SK-MEL-5 (cell line): ENCODE data around the gene F10. TPM values are rescaled to one million over a fixed set of nuclear protein-coding genes. Genes with fewer than 3 reads are reported as not detected.

Experiments
- DNase-seq: peaks from one replicate; pipeline ENCODE4 v3.0.0-alpha.2; 2016; ENCODE audit warnings: low read depth, low spot score
- in situ Hi-C: cut with HindIII; loops from 2 replicates; pipeline ENCODE4 v1.10.0; 2016; ENCODE audit warnings: low sequenced_read_pairs, high pct_unique_total_duplicates, low pct_unique_long_range_greater_than_20kb
- total RNA-seq: library from RNA; depleted of rRNA; stranded (reverse); fragments of >200 nt; shearing (Covaris generic); gene quantifications from 2 replicates; pipeline ENCODE4 v1.2.3, GENCODE V29; 2014

Gene F10
- total RNA-seq, 1 experiment from 2014 or later: not detected

GRCh38 chr13:113168211-113168610 lies 45.6 kb downstream of the F10 start:
- in situ Hi-C loops: no loop called here
- DNase-seq: peak; percentile 76

GRCh38 chr13:113169277-113170272 lies 47.0 kb downstream of the F10 start:
- in situ Hi-C loops: no loop called here

DNA sequence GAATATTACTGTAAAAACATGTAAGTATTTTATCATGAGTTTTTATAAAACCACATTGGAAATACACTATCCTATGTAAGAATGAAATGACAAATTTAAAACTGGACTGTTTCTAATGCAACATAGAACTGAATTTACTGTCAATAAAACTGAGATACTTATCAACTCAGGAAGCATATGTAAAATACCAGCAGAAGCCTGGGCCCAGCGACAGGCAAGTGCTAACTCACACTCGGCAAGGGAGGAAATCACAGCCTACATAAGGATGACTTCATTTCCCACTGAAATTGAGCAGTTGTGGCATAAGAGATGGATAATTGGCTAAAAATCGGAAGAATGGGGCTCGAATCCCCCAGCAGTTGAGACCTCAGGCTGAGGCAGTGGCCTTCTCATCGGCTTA lies 47.9 kb downstream of the F10 start:
- in situ Hi-C loops: no loop called here
- DNase-seq: no peak

More at GRCh38 chr13:113169277-113170272, 47.0 kb downstream of the F10 start:
- no peak for DNase-seq

GRCh38 chr13:113171250-113172125 lies 48.9 kb downstream of the F10 start:
- DNase-seq: no peak
- in situ Hi-C loops: no loop called here

- no peak for DNase-seq
- in situ Hi-C loops: no loop called here
Observed at GRCh38 chr13:113172419-113172926, 49.9 kb downstream of the F10 start.

DNA sequence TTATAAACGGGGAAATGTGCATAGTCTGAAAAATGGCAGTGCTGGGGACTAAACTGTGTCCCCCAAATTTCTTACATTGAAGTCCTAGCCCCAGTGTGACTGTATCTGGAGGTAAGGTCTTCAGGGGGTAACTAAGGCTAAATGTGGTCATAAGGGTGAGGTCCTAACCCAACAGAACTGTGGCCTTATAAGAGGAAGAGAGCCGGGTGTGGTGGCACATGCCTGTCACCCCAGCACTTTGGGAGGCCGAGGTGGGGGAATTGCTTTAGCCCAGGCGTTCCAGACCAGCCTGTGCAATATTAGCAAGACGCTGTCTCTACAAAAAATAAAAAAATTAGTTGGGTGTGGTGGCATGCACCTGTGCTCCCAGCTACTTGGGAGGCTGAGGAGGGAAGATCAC lies 53.7 kb downstream of the F10 start:
- no peak for DNase-seq
- in situ Hi-C loops: no loop called here

- in situ Hi-C loops: no loop called here
Observed at GRCh38 chr13:113176822-113177221, 54.2 kb downstream of the F10 start.

GRCh38 chr13:113178070-113178895 lies 55.7 kb downstream of the F10 start:
- in situ Hi-C loops: no loop called here
- no peak for DNase-seq

More at GRCh38 chr13:113176822-113177221, 54.2 kb downstream of the F10 start:
- DNase-seq: no peak

DNA sequence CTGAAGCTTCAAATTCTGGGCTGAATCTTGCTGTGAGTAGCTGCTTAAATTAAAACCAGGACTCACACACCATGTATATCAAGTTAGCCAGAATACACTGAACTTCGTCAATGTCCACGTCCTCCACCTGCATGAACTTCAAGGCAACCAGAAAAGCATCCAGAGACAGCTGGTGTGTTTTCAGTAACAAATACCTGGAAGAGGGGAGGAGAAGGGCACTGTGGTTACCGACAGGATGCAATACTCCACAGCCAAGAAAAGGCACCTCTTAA lies 56.2 kb downstream of the F10 start:
- in situ Hi-C loops: no loop called here
- no peak for DNase-seq

GRCh38 chr13:113179374-113180230 lies 57.0 kb downstream of the F10 start:
- DNase-seq: no peak

DNA sequence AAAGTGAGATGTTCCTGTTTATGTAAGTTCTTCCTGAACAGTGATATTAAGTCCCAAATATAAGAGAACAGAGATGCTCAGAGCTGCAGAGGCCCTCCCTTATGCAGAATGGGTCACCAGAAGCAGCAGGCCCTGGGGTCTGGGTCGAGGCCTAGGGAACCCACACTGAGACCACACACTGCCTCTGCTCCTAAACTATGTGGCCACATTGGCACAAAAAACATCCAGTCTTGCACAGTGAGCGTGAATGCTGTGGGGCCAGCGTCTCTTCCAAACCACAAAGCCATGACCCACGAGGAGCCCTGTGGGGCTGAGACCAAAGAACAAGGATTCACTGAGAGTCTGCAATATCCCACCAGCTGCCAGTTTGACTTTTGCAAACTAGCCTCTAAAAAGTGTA lies 59.4 kb downstream of the F10 start:
- in situ Hi-C loops: no loop called here
- no peak for DNase-seq

More at GRCh38 chr13:113179374-113180230, 57.0 kb downstream of the F10 start:
- in situ Hi-C loops: no loop called here

- DNase-seq: peak; percentile 81
- in situ Hi-C loops: no loop called here
Observed at GRCh38 chr13:113183450-113184129, 61.0 kb downstream of the F10 start.

GRCh38 chr13:113184568-113185440 lies 62.2 kb downstream of the F10 start:
- in situ Hi-C loops: no loop called here

DNA sequence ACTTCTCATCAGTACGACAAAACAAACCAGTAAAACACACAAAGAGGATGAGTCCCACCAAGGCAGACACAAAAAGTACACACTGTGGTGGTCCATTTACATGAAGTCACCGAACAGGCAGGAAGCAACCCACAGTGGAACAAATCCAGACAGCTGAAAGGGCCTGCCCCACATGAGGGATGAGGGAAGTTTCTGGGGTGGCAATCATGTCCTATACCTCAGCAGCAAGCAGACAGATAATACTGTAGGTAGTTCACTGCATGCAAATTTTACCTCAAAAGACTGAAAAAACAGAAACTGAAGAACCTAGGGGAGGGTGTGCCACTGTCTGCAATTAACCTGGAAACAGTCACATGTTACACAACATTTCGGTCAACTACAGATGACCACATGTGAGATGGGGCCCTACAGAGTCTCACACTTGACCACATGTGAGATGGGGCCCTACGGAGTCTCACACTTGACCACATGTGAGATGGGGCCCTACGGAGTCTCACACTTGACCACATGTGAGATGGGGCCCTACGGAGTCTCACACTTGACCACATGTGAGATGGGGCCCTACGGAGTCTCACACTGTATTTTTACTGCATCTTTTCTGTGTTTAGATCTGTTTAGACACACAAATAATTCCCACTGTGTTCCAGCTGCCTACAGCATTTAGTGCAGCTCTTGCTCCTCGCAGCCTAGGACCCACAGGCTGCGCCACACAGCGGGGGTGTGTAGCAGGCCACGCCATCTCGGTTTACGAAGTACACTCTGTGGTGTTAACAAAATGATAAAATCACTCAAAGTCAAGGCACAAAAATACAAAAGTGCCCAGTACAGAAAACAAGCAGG lies 63.7 kb downstream of the F10 start:
- in situ Hi-C loops: no loop called here
- no peak for DNase-seq

More at GRCh38 chr13:113184568-113185440, 62.2 kb downstream of the F10 start:
- DNase-seq: peak; percentile 17
